GM21515 (cell line): ENCODE measurements around the gene TMEM79.
"Not testable (repeated sequence)": the region's sequence is repeated elsewhere in the genome, so short reads cannot be mapped to it uniquely, and the experiment has no call there.

Experiments
- ATAC-seq: cut with Tn5 transposase; IDR thresholded peaks from one replicate; pipeline ENCODE4 v1.9.1; 2021; ENCODE audit not compliant: unreplicated experiment

Gene TMEM79

GRCh38 chr1:156298852-156299357 is 14.8 kb downstream of the TMEM79 start, which contains the start of gene VHLL:
VHLL (minus strand) TSS chr1:156299307; CDS start chr1:156299189, 118 bp downstream.
- ATAC-seq, result no peak

- ATAC-seq, result no peak
These were observed 19.1 kb downstream of the TMEM79 start for GRCh38 chr1:156303241-156303640.

GRCh38 chr1:156305215-156305614 is 21.1 kb downstream of the TMEM79 start:
- no peak for ATAC-seq

GRCh38 chr1:156308078-156308477 is 24.0 kb downstream of the TMEM79 start:
- ATAC-seq, result no peak

GRCh38 chr1:156310962-156311361 is 26.8 kb downstream of the TMEM79 start:
- ATAC-seq, result no peak

- ATAC-seq, result no peak
These were observed 32.8 kb downstream of the TMEM79 start for GRCh38 chr1:156316909-156317308.

- ATAC-seq, result no peak
These were observed 35.5 kb downstream of the TMEM79 start for GRCh38 chr1:156319664-156320063.

- no peak for ATAC-seq
These were observed 36.4 kb downstream of the TMEM79 start for GRCh38 chr1:156320560-156320959.

- ATAC-seq, result not testable (repeated sequence)
These were observed 39.1 kb downstream of the TMEM79 start for GRCh38 chr1:156323179-156323578.

GRCh38 chr1:156336242-156336641 is 52.1 kb downstream of the TMEM79 start:
- no peak for ATAC-seq

- no peak for ATAC-seq
These were observed 53.1 kb downstream of the TMEM79 start for GRCh38 chr1:156337052-156337887.

- ATAC-seq, result no peak
These were observed 53.7 kb downstream of the TMEM79 start for GRCh38 chr1:156337888-156338179.

- ATAC-seq, result peak; percentile 94
These were observed 54.3 kb downstream of the TMEM79 start, which contains the start of the genes CCT3 and TSACC for GRCh38 chr1:156338180-156338976. CCT3 (minus strand) TSS chr1:156338292; CDS start chr1:156338184, 108 bp downstream. TSACC (plus strand) TSS chr1:156338526; CDS start chr1:156339758, 1,232 bp downstream.
